HL-60 (cell line): ENCODE measurements around the gene MLLT6.

Experiments used
- DNase-seq, 2 experiments: peaks; one replicate each; pipeline ENCODE4 v3.0.0-alpha.2; 2010 to 2020; ENCODE audit warnings: low read depth in 1 of 2, low spot score in 1 of 2
- H3K27ac ChIP-seq: fragments of 250-450 bp; sonication (Bioruptor Pico); replicated peaks from 2 replicates; pipeline ENCODE4 v1.5.1; 2020; ENCODE audit warnings: mild to moderate bottlenecking, moderate library complexity
- H3K27me3 ChIP-seq: fragments of 250-450 bp; sonication (Bioruptor Pico); 2 replicates; pipeline ENCODE4 v1.5.1; 2021; ENCODE audit warnings: mild to moderate bottlenecking, moderate library complexity; ENCODE audit not compliant: insufficient read depth, poor library complexity, severe bottlenecking
- H3K4me3 ChIP-seq: replicated peaks from 2 replicates; pipeline ENCODE4 v1.5.1; 2011; ENCODE audit warnings: mild to moderate bottlenecking, control low read depth, low read length; ENCODE audit not compliant: insufficient read depth
- CTCF ChIP-seq: IDR thresholded peaks from one replicate; pipeline ENCODE4 v1.5.1; 2011; ENCODE audit warnings: low read length, control low read depth, inconsistent platforms; ENCODE audit not compliant: insufficient read depth
- GABPA ChIP-seq: IDR thresholded peaks from 2 replicates; pipeline ENCODE4 v1.6.1; 2012; ENCODE audit warnings: low read depth
- POLR2AphosphoS5 ChIP-seq: IDR thresholded peaks from 2 replicates; pipeline ENCODE4 v1.6.1; 2012; ENCODE audit warnings: low read depth
- REST ChIP-seq: IDR thresholded peaks from 2 replicates; pipeline ENCODE4 v1.6.1; 2012; ENCODE audit warnings: low read depth; ENCODE audit not compliant: insufficient replicate concordance
- SPI1 ChIP-seq: IDR thresholded peaks from 2 replicates; pipeline ENCODE4 v1.6.1; 2012; ENCODE audit warnings: low read depth, mild to moderate bottlenecking, borderline replicate concordance

MLLT6 gene

GRCh38 chr17:38707678-38708351 is 2.7 kb downstream of the MLLT6 start:
- H3K27ac ChIP-seq: no peak overlapping the region
- no peak for DNase-seq
- TF ChIP-seq CTCF (no peak), POLR2AphosphoS5 (no peak), SPI1 (no peak), GABPA (no peak), REST (no peak)
- no peak overlapping the region for H3K4me3 ChIP-seq
- H3K27me3 ChIP-seq: no peaks in the 10 kb centered on the region

- no peaks in the 10 kb centered on the region for H3K27me3 ChIP-seq
- TF ChIP-seq REST: no peak
- no peak for TF ChIP-seq CTCF
- TF ChIP-seq POLR2AphosphoS5: no peak
- TF ChIP-seq GABPA: no peak
- no peak overlapping the region for H3K27ac ChIP-seq
- no peak overlapping the region for H3K4me3 ChIP-seq
- DNase-seq: no peak
Observed at GRCh38 chr17:38709104-38709820, 4.2 kb downstream of the MLLT6 start.

- TF ChIP-seq CTCF: no peak
- no peak for TF ChIP-seq POLR2AphosphoS5
- no peak for TF ChIP-seq SPI1
- no peak overlapping the region for H3K27ac ChIP-seq
- DNase-seq: no peak
- no peaks in the 10 kb centered on the region for H3K27me3 ChIP-seq
- no peak overlapping the region for H3K4me3 ChIP-seq
Observed at GRCh38 chr17:38709864-38710603, 5.0 kb downstream of the MLLT6 start.
